Glomerular visceral epithelial cell (primary cell): Measurements from ENCODE around the gene TGFB1I1.
A peak's percentile ranks its signal among the peaks of the same experiment; 100 is the strongest.
"Not testable (repeated sequence)": the region's sequence is repeated elsewhere in the genome, so short reads cannot be mapped to it uniquely, and the experiment has no call there.

Experiments
- DNase-seq: peaks from one replicate; pipeline ENCODE4 v3.0.0-alpha.2; 2016; ENCODE audit errors: extremely low spot score

Gene TGFB1I1

GRCh38 chr16:31471241-31471874, 594 bp upstream of the TGFB1I1 start:
- DNase-seq = no peak

DNA sequence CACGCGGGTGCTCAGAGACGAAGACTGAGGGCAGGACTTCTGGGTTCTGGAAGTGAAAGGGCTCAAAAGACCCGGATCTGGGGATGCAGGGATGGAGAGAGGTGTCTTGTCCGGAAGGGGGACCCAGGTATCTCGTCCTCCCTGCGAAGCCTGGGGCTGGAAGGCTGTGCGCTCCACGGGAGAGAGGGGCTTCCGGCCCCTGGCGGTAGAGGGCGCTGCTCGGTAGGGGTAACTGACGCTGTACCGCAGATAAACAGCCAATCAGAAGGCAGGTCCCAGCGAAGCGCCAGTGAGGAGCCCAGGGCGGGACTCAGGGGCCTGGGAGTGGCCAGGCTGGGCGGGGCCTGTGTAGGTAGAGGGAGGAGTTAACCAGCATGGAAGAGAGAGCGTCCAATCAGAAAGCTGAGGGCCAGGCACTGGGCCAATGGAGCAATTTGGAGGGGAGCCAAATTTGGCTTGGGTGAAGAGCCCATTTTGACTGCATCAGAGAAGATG, 804 bp downstream of the TGFB1I1 start:
- peak; percentile 84 for DNase-seq

DNA sequence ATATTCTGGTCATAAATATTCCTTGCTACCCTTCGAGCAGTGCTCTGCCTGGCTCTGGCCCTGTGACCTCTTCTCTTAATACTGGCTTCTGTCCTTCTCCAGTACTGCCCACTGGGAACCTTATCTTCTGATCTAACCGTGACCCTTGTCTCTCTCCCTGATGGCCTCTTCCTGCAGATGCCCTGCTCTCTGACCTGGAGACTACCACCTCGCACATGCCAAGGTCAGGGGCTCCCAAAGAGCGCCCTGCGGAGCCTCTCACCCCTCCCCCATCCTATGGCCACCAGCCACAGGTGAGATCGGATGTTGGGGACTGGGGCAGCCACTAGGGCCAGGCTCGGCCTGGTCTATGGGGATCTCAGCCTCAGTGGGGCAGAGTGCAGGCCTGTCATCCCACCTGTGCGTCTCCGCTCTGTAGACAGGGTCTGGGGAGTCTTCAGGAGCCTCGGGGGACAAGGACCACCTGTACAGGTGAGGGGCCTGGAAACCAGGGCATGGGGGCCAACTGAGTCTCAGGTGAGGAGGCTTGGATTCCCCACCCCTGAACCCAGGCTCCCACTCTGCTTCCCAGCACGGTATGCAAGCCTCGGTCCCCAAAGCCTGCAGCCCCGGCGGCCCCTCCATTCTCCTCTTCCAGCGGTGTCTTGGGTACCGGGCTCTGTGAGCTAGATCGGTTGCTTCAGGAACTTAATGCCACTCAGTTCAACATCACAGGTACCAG, 1.5 kb downstream of the TGFB1I1 start:
- DNase-seq = no peak

DNA sequence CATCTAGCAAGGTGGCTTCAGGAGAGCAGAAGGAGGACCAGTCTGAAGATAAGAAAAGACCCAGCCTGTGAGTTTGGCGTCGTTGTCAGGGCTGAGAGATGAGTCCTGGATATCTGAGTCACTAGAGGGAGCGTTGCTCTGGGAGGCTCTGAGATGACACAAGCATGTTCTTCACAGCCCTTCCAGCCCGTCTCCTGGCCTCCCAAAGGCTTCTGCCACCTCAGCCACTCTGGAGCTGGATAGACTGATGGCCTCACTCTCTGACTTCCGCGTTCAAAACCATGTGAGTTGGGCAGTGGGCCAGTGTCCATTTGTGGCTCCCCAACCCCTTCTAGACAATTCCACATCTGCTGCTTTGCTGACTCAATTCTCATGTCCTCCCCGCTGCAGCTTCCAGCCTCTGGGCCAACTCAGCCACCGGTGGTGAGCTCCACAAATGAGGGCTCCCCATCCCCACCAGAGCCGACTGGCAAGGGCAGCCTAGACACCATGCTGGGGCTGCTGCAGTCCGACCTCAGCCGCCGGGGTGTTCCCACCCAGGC, 2.3 kb downstream of the TGFB1I1 start:
- no peak for DNase-seq

GRCh38 chr16:31474773-31475738, 3.1 kb downstream of the TGFB1I1 start:
- DNase-seq = no peak

DNA sequence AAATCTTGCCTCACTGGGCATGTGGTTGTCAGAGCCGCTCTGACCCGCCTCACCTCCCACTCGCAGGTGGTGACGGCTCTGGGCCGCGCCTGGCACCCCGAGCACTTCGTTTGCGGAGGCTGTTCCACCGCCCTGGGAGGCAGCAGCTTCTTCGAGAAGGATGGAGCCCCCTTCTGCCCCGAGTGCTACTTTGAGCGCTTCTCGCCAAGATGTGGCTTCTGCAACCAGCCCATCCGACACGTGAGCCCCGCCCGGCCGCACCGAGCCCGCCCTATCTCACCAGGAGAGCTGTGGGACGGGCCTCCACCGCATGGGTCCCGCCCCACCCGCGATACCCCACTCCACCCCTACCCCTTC, 4.0 kb downstream of the TGFB1I1 start:
- no peak for DNase-seq

GRCh38 chr16:31476303-31477219, 4.6 kb downstream of the TGFB1I1 start:
- DNase-seq = no peak

GRCh38 chr16:31477220-31478216, 5.6 kb downstream of the TGFB1I1 start:
- DNase-seq = no peak

DNA sequence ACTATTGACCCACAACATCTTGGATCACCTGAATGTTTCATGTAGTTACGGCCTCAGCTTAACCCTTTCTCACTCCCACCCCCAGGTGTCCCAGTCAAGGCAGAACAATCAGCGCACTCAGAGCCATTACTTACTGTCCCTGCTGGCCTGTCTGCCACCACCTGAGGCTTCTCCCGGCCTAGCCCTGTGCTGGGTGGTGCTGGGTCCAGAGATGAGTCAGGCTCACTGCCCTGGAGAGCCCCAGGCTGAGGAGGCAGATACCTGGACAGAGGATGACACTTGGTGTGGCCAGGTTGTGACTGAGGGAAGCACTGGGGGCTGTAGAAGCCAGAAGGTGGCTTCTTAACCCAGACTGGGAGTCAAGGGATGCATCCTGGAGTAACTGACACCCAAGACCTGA, 7.0 kb downstream of the TGFB1I1 start:
- no peak for DNase-seq

- DNase-seq = no peak
These were observed 7.8 kb downstream of the TGFB1I1 start for GRCh38 chr16:31479751-31480150.

DNA sequence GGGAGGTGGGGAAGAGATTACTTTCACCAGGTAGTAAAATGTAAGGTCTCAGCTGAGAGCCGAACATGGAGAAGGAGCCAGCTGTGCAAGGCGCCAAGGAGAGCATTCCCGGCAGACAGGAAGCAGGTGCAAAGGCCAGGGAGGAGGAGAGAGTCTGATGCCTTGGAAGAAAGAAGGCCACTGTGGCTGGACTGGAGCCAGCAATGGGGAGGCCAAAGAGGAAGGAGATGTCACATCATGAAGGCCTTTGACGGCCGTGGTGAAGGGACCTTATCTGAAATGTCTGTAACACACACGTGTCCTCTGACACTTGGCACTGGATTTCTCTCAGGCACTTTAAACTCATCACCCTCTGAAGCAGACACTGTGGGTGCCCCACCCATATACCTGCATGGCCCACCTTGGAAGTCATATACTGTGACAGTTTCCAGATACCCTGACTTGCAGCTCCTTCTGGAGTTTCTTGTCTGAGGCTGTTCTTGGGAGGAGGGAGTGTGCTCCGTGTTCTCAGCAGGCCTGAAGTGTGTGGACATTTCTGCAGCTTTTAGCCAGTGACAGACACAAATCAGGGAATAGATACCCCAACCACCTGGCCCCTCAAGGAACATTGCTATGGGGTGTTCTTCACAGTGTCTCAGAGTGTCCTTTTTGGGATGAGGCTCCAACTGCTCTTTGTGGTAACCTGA, 9.0 kb downstream of the TGFB1I1 start:
- DNase-seq = no peak

DNA sequence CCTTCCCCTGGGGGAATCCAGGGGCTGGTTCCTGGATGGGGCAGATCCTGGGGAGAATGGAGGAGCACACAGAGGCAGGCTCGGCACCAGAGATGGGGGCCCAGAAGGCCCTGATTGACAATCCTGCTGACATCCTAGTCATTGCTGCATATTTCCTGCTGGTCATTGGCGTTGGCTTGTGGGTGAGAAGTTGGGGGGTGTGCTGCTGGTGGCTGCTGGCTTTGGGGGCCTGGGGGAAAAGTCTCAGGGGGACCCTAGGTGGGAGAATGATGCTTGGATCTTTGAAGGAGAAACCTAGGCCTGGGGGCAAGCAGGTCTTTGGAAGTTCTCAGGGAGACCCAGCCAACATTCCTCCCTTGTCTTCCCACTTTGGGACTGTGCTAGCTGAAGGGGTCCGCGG, 11.1 kb downstream of the TGFB1I1 start, which contains the start of gene SLC5A2:
SLC5A2 (plus strand) TSS at position 43 of the 400 bp plus-strand sequence; CDS start at position 57, 14 bp downstream.
- no peak for DNase-seq

DNA sequence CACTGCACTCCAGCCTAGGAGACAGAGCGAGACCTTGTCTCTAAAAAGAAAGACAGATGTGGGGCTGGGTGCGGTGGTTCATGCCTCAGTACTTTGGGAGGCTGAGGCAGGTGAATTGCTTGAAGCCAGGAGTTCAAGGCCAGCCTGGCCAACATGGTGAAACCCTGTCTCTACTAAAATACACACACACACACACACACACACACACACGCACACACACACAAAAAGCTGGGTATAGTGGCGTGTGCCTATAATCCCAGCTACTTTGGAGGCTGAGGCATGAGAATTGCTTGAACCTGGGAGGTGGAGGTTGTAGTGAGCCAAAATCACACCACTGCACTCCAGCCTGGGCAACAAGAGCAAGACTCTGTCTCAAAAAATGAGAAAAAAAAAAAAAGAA, 12.1 kb downstream of the TGFB1I1 start:
- DNase-seq = not testable (repeated sequence)

DNA sequence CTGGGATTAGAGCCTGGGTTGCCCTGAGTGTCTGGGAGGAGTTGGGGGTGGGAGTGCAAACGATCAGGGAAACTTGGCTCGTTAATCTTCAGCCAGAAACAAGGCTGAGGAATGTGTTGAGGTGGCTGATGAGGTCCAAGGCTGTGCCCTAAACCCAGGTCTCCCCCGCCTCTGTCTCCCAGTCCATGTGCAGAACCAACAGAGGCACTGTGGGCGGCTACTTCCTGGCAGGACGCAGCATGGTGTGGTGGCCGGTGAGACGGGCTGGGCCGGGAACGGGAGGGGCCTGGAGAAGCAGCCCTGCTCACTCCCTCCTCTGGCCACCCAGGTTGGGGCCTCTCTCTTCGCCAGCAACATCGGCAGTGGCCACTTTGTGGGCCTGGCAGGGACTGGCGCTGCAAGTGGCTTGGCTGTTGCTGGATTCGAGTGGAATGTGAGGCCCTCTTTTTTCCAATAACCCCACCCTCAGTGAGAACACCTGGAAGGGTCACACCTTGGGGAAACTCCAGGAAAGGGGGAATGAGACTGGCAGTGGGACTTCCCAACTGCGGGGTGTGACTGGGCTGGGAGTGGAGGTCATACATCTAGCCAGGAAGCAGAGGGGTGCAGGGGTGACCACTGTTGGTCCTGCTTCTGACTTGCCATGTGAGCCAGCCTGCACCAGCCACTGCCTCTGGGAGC, 12.7 kb downstream of the TGFB1I1 start:
- peak; percentile 87 for DNase-seq

DNA sequence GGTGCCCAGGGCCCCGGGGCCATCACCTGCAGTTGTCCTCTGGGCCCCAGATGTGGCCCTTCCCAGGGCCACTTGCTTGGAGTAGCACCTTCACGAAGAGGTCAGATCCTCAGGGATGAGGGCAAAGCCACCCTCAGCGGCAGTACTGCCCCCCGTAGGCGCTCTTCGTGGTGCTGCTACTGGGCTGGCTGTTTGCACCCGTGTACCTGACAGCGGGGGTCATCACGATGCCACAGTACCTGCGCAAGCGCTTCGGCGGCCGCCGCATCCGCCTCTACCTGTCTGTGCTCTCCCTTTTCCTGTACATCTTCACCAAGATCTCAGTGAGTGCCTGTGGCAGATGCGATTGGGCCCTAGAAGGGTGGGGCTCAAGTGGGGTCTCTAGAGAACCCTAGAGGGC, 13.6 kb downstream of the TGFB1I1 start:
- no peak for DNase-seq

- no peak for DNase-seq
These were observed 14.1 kb downstream of the TGFB1I1 start for GRCh38 chr16:31486045-31486444.

DNA sequence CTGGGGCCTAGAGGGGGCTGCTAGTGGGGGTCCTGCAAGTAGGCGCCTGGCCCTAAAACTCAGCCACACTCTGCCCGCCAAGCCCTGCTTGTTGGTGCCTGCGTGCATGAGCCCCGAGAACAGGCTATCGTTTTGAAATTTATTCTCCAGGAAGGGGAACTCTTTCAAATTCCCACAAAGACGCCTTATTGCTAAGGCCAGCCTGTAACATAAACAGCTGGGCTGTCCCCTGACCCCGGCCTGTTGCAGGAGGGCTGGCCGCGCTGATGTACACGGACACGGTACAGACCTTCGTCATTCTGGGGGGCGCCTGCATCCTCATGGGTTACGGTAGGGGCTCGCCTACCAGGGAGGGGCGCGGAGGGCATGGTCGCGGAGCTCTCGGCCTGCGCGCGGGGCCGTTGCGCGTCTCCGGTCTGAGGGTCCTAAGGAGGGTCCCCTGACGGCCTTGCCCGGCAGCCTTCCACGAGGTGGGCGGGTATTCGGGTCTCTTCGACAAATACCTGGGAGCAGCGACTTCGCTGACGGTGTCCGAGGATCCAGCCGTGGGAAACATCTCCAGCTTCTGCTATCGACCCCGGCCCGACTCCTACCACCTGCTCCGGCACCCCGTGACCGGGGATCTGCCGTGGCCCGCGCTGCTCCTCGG, 15.2 kb downstream of the TGFB1I1 start:
- DNase-seq = no peak
